GM23338 (cell line): ENCODE data around the gene MAP3K5. TPM values are rescaled to one million over a fixed set of nuclear protein-coding genes. Genes with fewer than 3 reads are reported as not detected.

Source experiments
- ATAC-seq: fragments of 200-7000 bp; cut with Tn5 transposase; 3 replicates; pipeline ENCODE4 v1.9.1; 2020
- DNase-seq: peaks from one replicate; pipeline ENCODE4 v3.0.0-alpha.2; 2015; ENCODE audit warnings: low spot score
- H2AFZ ChIP-seq: fragments of 200-600 bp; sonication (generic); 2 replicates; pipeline ENCODE4 v1.8.0; 2016; ENCODE audit warnings: antibody characterized with exemption, mild to moderate bottlenecking, moderate library complexity
- H3F3A ChIP-seq: fragments of 200-600 bp; sonication (generic); replicated peaks from 2 replicates; pipeline ENCODE4 v1.8.0; 2017; ENCODE audit warnings: antibody characterized with exemption, mixed run types, low read depth
- H3K27ac ChIP-seq: fragments of 200-600 bp; sonication (generic); 2 replicates; pipeline ENCODE4 v1.6.1; 2016; ENCODE audit warnings: low read depth
- H3K27me3 ChIP-seq: fragments of 200-600 bp; sonication (generic); 2 replicates; pipeline ENCODE4 v1.8.0; 2016; ENCODE audit warnings: mild to moderate bottlenecking, mixed run types, moderate library complexity; ENCODE audit not compliant: insufficient read depth
- H3K36me3 ChIP-seq: fragments of 200-600 bp; sonication (generic); 2 replicates; pipeline ENCODE4 v1.8.0; 2016; ENCODE audit warnings: mild to moderate bottlenecking; ENCODE audit not compliant: insufficient read depth
- H3K4me1 ChIP-seq: fragments of 200-600 bp; sonication (generic); 2 replicates; pipeline ENCODE4 v1.8.0; 2016; ENCODE audit warnings: mild to moderate bottlenecking, moderate library complexity; ENCODE audit not compliant: insufficient read depth
- H3K4me2 ChIP-seq: fragments of 200-600 bp; sonication (generic); 2 replicates; pipeline ENCODE4 v1.7.1; 2017; ENCODE audit warnings: mixed run types
- H3K4me3 ChIP-seq: fragments of 200-600 bp; sonication (generic); 2 replicates; pipeline ENCODE4 v1.6.1; 2016; ENCODE audit warnings: mixed run types
- H3K79me2 ChIP-seq: fragments of 200-600 bp; sonication (generic); replicated peaks from 2 replicates; pipeline ENCODE4 v1.8.0; 2017; ENCODE audit warnings: mild to moderate bottlenecking; ENCODE audit not compliant: insufficient read depth
- H3K9me2 ChIP-seq: fragments of 200-600 bp; sonication (generic); 2 replicates; pipeline ENCODE4 v1.8.0; 2017; ENCODE audit not compliant: insufficient read depth
- H4K20me1 ChIP-seq: fragments of 200-600 bp; sonication (generic); replicated peaks from 2 replicates; pipeline ENCODE4 v1.8.0; 2017; ENCODE audit warnings: mild to moderate bottlenecking; ENCODE audit not compliant: insufficient read depth
- H3K27ac Mint-ChIP-seq: 2 replicates; pipeline ENCODE4 v1.8.0; 2020; ENCODE audit warnings: inconsistent platforms, mild to moderate bottlenecking, moderate library complexity, mixed read lengths
- H3K27me3 Mint-ChIP-seq: 3 replicates; pipeline ENCODE4 v1.8.0; 2022; ENCODE audit warnings: low read depth, mild to moderate bottlenecking, moderate library complexity, mixed read lengths, inconsistent platforms; ENCODE audit not compliant: insufficient read depth, poor library complexity
- H3K36me3 Mint-ChIP-seq: 3 replicates; pipeline ENCODE4 v1.8.0; 2021; ENCODE audit warnings: low read depth, mild to moderate bottlenecking, inconsistent platforms, moderate library complexity, mixed read lengths
- H3K4me1 Mint-ChIP-seq: 3 replicates; pipeline ENCODE4 v1.8.0; 2020; ENCODE audit warnings: mild to moderate bottlenecking, inconsistent platforms, mixed read lengths
- H3K4me3 Mint-ChIP-seq: 3 replicates; pipeline ENCODE4 v1.8.0; 2021; ENCODE audit warnings: moderate library complexity, mild to moderate bottlenecking, inconsistent platforms, mixed read lengths
- H3K9me3 Mint-ChIP-seq: 3 replicates; pipeline ENCODE4 v1.8.0; 2020; ENCODE audit warnings: moderate library complexity, mild to moderate bottlenecking, inconsistent platforms, mixed read lengths
- CREB1 ChIP-seq: fragments of 250-450 bp; sonication (Bioruptor Pico); IDR thresholded peaks from 2 replicates; pipeline ENCODE4 v1.5.0; 2020; ENCODE audit warnings: low read depth, mild to moderate bottlenecking, moderate library complexity
- EZH2phosphoT487 ChIP-seq: fragments of 200-600 bp; sonication (generic); IDR thresholded peaks from one replicate; pipeline ENCODE4 v1.8.1; 2018; ENCODE audit warnings: antibody characterized with exemption; ENCODE audit not compliant: unreplicated experiment
- JUNB ChIP-seq: IDR thresholded peaks from one replicate; pipeline ENCODE4 v1.6.1; 2016; ENCODE audit warnings: antibody characterized with exemption; ENCODE audit not compliant: unreplicated experiment
- NANOG ChIP-seq: IDR thresholded peaks from 2 replicates; pipeline ENCODE4 v1.6.1; 2016; ENCODE audit warnings: antibody characterized with exemption, borderline replicate concordance
- STAT1 ChIP-seq: IDR thresholded peaks from one replicate; pipeline ENCODE4 v1.6.1; 2016; ENCODE audit warnings: antibody characterized with exemption; ENCODE audit not compliant: unreplicated experiment
- ZNF114 ChIP-seq: fragments of 250-450 bp; sonication (Bioruptor Pico); IDR thresholded peaks from 2 replicates; pipeline ENCODE4 v1.5.0; 2020; ENCODE audit warnings: mild to moderate bottlenecking, moderate library complexity
- ZNF331 ChIP-seq: fragments of 250-450 bp; sonication (Bioruptor Pico); IDR thresholded peaks from 2 replicates; pipeline ENCODE4 v1.5.0; 2020; ENCODE audit warnings: low read depth, mild to moderate bottlenecking, moderate library complexity
- polyA plus RNA-seq: library from polyadenylated mRNA; unstranded; fragments of >200 nt; fragmentation: Nextera tagmentation; extraction: Ambion mirVana; gene quantifications from 2 replicates; pipeline ENCODE4 v1.2.1, GENCODE V29; 2016
- total RNA-seq: library from RNA; depleted of rRNA; stranded (reverse); fragments of >200 nt; shearing (Covaris generic); gene quantifications from 2 replicates; pipeline ENCODE4 v1.2.3, GENCODE V29; 2014
- TF ChIP-seq, protein P1 (sequence below): fragments of 250-450 bp; sonication (Bioruptor Pico); IDR thresholded peaks from 2 replicates; pipeline ENCODE4 v1.5.0; 2020; ENCODE audit warnings: mild to moderate bottlenecking, moderate library complexity
- TF ChIP-seq, protein P2 (sequence below): IDR thresholded peaks from 2 replicates; pipeline ENCODE4 v1.6.1; 2016; ENCODE audit warnings: antibody characterized with exemption

Gene MAP3K5
- total and polyA plus RNA-seq, 2 experiments from 2014 or later = 0.76 to 2.8 TPM

DNA sequence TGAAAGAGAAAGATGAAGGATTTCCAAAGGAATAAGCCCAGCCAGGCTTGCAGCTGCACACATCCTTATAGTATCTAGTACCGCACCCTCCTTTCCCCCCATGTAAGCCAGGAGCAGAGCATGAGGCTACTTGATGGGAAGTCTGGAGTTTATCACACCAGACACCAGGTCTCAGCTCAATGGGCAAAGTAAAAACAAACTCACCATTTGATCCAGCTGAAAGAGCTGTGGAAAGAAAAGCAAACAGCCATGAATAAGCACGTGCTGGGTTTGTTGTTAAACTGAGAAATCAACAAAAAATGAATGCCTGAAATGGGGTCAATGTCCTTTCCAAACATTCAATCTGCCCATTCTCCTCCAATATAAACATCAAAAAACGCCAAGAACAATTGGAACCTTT is 191.5 kb downstream of the MAP3K5 start (continued):
- TF ChIP-seq, protein P1, sequence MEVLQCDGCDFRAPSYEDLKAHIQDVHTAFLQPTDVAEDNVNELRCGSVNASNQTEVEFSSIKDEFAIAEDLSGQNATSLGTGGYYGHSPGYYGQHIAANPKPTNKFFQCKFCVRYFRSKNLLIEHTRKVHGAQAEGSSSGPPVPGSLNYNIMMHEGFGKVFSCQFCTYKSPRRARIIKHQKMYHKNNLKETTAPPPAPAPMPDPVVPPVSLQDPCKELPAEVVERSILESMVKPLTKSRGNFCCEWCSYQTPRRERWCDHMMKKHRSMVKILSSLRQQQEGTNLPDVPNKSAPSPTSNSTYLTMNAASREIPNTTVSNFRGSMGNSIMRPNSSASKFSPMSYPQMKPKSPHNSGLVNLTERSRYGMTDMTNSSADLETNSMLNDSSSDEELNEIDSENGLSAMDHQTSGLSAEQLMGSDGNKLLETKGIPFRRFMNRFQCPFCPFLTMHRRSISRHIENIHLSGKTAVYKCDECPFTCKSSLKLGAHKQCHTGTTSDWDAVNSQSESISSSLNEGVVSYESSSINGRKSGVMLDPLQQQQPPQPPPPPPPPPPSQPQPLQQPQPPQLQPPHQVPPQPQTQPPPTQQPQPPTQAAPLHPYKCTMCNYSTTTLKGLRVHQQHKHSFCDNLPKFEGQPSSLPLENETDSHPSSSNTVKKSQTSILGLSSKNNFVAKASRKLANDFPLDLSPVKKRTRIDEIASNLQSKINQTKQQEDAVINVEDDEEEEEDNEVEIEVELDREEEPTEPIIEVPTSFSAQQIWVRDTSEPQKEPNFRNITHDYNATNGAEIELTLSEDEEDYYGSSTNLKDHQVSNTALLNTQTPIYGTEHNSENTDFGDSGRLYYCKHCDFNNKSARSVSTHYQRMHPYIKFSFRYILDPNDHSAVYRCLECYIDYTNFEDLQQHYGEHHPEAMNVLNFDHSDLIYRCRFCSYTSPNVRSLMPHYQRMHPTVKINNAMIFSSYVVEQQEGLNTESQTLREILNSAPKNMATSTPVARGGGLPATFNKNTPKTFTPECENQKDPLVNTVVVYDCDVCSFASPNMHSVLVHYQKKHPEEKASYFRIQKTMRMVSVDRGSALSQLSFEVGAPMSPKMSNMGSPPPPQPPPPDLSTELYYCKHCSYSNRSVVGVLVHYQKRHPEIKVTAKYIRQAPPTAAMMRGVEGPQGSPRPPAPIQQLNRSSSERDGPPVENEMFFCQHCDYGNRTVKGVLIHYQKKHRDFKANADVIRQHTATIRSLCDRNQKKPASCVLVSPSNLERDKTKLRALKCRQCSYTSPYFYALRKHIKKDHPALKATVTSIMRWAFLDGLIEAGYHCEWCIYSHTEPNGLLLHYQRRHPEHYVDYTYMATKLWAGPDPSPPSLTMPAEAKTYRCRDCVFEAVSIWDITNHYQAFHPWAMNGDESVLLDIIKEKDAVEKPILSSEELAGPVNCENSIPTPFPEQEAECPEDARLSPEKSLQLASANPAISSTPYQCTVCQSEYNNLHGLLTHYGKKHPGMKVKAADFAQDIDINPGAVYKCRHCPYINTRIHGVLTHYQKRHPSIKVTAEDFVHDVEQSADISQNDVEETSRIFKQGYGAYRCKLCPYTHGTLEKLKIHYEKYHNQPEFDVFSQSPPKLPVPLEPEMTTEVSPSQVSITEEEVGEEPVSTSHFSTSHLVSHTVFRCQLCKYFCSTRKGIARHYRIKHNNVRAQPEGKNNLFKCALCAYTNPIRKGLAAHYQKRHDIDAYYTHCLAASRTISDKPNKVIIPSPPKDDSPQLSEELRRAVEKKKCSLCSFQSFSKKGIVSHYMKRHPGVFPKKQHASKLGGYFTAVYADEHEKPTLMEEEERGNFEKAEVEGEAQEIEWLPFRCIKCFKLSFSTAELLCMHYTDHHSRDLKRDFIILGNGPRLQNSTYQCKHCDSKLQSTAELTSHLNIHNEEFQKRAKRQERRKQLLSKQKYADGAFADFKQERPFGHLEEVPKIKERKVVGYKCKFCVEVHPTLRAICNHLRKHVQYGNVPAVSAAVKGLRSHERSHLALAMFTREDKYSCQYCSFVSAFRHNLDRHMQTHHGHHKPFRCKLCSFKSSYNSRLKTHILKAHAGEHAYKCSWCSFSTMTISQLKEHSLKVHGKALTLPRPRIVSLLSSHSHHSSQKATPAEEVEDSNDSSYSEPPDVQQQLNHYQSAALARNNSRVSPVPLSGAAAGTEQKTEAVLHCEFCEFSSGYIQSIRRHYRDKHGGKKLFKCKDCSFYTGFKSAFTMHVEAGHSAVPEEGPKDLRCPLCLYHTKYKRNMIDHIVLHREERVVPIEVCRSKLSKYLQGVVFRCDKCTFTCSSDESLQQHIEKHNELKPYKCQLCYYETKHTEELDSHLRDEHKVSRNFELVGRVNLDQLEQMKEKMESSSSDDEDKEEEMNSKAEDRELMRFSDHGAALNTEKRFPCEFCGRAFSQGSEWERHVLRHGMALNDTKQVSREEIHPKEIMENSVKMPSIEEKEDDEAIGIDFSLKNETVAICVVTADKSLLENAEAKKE (CRISPR knock-in tag) = no peak
- TF ChIP-seq, protein P2, sequence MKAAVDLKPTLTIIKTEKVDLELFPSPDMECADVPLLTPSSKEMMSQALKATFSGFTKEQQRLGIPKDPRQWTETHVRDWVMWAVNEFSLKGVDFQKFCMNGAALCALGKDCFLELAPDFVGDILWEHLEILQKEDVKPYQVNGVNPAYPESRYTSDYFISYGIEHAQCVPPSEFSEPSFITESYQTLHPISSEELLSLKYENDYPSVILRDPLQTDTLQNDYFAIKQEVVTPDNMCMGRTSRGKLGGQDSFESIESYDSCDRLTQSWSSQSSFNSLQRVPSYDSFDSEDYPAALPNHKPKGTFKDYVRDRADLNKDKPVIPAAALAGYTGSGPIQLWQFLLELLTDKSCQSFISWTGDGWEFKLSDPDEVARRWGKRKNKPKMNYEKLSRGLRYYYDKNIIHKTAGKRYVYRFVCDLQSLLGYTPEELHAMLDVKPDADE = no peak
- TF ChIP-seq JUNB (no peak), CREB1 (CRISPR knock-in tag) (no peak), NANOG (no peak), ZNF114 (CRISPR knock-in tag) (no peak), EZH2phosphoT487 (no peak)

DNA sequence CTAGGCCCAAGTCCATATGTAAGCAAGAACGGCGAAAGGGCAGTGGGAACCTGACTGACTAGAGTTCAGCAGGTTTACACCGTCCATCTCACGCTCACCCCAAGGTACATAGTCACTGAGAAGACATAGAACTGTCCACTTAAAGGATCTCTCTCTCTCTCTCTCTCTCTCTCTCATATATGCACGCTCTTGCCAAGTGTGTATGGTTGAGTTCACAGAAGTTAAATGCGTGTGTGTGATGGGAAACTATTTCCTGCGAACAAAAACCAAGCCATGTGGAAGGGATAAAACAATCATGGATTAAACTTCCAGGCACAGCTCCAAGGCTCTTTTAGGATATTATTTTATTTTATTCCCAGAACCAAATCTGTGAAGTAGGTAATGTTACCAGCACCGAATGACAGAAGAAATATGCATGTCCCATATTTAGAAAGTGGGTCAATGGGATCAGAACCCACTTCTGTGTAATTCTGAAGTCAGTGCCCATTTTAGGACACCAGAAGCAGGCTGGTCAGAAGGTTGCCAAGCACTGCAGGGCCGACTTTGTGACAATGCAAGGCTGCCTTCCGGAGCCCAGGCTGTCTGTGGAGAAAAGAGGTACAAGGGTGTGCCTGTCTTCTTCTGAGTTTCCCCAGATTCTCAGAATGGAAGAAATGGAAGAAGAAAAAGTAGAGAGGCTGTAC is 192.8 kb downstream of the MAP3K5 start:
- TF ChIP-seq STAT1 = no peak
- no peak for TF ChIP-seq ZNF331
- no peak for TF ChIP-seq JUNB
- Histone ChIP-seq H3K79me2 (no peaks in the 10 kb centered on the region), H3K4me1 (peaks cover 3% of the 10 kb centered on the region; the same call in 1 of the 2 replicates), H3F3A (no peaks in the 10 kb centered on the region), H4K20me1 (no peaks in the 10 kb centered on the region), H2AFZ (no peak overlapping the region), H3K27ac (no peak overlapping the region), H3K4me3 (no peak overlapping the region), H3K4me2 (no peak overlapping the region), H3K27me3 (no peaks in the 10 kb centered on the region), H3K9me2 (peaks cover 2% of the 10 kb centered on the region; the same call in 1 of the 2 replicates), H3K36me3 (no peaks in the 10 kb centered on the region)
- ATAC-seq = no peak
- H3K4me3 Mint-ChIP-seq = no peak overlapping the region
- H3K4me1 Mint-ChIP-seq = peaks cover 7% of the 10 kb centered on the region
- H3K36me3 Mint-ChIP-seq = no peaks in the 10 kb centered on the region; the same call in 2 of the 3 replicates
- no peak overlapping the region for H3K27ac Mint-ChIP-seq
- DNase-seq = no peak
- H3K27me3 Mint-ChIP-seq = peaks cover 4% of the 10 kb centered on the region
- H3K9me3 Mint-ChIP-seq = no peaks in the 10 kb centered on the region; the same call in 2 of the 3 replicates
